ENCODE data around the gene ZNF516.

The ZNF516 gene

DNA sequence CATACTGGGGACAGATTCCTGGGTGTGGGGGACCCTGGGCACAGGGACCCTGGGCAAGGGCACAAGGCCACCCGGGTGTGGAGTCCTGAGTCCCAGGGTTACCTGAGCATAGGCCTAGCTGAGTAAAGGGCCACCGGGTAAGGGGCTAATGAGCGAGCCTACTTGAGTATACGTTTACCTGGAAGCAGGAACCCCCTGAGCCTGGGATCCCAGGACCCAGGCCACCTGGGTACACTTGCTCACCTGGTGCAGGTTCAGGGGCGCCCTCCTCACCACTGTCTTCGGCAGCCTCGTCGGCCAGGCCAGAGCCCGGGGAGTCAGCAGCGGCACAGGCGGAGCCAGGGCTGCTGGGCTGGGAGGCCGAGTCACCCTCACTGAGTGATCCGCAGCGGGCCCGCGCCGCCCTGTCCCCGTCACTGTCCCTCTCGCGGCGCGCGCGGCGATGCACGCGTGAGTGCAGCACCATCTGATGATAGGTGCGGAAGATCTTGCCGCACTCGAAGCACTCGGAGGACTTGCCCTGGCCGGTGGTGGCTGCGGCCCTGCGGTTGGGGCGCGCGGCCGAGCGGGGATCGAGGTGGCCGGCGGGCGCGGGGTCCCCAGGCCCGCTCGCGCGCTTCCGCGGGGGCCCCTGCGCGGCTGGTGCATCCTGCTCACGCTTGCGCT is 53.9 kb downstream of the ZNF516 start:
- DNase-seq = no peak

DNA sequence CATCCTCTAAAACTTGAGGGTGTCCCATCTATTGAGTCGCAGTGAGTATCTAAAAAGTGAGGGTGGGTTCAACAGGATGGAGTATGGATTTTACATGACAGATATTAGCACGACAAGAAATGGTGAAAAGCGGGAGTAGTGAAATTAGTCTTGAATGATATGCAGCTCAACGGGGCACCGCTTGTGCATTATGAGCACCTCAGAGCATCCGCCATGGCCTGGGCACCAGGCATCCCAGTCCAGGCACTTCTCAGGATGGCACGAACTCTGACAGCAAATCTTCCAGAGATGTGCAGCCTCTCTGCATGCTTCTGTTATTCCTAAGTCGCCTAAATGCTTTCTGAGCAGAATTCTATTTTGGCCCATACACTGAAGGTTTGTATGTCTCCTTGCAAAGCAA is 57.1 kb downstream of the ZNF516 start:
- no peak for DNase-seq

DNA sequence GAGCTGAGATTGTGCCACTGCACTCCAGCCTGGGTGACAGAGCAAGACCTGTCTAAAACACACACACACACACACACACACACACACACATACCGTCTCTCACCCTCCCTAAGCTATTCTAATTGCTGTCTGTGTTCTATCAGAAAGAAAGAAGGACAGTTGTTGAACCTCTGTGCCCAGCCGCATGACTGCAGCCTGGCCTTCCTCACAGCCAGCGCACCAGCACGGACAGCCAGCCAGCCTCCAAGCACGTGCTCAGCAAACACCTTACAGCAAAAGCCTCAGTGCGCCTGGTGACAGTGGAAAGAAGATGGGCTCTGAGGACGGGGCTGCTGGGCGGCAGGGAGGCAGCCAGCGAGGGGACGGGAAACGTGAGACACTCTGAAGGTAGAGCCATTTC is 58.0 kb downstream of the ZNF516 start:
- no peak for DNase-seq

DNA sequence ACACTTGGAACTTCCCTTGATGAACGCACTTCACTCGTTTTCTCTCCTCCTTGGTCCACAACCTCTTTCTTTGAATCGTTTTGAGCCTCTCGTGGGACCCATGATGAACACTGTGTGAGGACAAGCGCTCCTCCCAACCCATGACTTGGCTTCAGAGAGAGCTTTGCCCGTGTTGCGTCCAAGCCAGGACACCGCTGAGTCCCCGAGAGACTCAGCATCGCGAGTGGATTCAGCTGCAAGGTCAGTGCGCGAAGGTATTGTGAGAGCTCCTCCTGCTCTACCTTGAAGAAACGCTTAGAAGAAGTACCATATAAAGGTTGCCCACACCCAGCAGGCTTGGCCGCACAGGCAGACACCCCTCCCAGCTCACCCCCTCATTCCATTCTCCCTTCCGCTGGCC is 58.7 kb downstream of the ZNF516 start:
- DNase-seq = no peak

DNA sequence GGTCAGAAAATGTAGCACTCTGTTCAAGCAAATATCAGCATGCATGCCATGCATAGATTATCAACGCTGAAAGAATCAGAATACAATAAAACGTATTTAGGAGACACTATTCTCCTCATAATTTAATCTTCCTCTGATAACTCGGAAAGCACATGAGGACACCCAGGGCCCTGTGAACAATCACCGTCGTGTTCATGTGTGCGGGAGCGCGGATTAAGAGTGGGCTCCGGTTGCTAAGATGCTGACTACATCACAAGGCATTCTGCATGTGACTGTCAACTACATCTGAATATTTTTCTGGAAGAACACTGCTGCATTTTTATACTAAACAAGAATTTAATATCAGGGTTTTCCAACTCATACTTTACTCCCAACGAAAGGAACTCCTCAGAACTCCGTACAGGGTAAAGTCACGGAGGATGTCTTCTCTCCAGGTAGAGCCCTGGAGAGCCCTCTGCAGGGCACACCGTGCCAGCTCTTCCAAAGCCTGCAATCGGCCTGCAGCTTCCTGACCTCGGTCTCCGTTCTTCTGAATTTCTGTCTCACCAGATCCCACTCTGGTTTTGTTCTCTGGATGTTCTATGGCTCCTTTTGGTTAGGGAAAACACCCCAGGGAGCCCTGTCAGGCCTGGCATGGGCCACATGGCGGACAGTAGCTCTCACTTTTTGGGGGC is 59.6 kb downstream of the ZNF516 start:
- DNase-seq = no peak

DNA sequence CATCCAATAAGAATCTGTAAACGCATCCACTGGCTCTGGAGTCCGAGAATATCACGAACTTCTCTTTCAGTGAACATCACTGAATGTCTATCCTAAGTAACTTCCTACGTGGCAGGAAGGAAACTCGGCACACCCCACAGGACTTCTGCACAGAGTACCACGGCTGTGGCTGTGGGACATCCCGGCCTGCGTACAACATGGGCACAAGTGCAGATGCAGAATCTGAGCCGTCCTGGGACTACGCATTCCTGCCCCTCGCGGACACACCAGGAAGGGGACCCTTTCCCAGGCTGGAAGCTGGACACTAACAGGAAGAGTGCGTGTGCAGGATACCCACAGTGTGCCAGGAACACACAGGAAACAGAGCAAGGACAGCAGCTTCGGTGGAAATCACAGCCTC is 60.6 kb downstream of the ZNF516 start:
- no peak for DNase-seq

DNA sequence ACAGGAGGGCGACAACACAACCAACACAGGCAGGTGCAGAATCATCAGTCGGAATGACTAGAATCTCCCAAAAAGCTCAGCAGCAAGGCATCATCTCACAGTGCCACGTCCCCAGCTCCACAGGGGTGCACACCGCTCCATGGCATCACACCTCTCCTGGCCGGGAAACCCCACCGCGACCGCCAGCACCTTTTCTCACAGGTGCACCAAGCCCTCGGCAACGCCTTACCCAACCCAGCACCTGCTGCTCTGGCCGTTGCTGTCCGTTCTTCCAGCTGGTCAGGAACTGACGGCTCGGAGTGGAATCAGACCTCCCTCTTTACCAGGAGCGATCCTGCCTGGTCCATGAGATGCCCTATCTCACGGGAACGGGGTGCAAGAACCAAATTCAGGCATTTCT is 61.3 kb downstream of the ZNF516 start:
- no peak for DNase-seq

DNA sequence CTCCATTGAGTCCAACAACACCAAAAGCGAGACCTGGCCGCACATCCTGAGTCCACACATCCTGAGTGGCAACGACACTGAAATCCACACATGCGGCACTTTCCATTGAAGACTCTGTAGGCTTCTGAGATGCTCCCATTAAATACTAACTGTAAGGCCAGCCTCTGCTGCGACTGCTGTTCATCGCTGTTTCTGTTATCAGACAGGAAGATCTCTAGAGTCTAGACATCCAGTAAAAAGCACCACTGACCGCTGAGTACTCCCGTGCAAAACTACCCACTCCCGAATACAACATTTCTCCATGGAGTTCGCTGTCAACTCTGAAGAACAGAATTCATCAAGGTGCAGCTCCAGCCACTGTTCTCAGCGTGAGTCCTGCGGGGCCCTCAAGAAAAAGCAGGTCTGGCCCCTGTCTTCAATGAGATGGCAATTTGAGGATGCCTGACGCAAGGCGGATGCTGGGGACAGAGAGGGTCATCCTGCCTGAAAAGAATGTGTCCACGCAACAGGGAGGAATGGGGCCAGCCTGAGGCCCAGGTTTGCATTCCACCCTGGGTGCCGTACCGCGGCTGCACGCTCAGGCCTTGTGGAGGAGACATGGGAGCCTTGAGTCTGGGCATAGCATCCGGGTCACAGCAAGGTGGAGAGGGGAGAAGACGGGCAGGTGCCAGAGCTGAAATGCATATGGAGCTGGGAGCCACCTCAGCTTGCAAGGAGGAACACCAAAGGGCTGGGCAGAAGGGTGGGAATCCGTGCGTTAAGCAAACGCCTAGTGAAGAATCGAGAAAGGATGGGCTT is 61.9 kb downstream of the ZNF516 start:
- no peak for DNase-seq

DNA sequence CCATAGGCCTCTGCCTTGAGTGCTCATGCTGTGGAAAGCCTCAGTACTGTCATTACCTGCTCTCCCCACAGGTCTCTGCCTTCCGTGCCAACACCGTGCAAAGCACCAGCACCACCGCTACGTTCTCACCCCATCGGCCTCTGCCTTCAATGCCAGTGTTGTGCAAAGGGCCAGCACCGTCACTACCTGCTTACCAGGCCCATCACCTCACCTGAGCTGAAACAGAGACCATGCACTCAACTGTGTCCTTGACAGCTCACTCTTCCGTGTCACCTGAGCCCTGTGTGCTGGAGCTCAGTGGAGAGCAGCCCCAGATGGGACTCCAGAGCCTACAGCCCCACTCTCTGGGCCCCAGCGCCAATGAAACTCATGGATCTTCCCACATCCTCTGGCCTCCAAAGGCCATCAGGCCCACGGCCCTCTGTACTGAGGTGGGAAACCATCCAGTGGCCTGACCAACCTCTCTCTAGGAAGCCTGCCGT is 62.7 kb downstream of the ZNF516 start:
- no peak for DNase-seq

DNA sequence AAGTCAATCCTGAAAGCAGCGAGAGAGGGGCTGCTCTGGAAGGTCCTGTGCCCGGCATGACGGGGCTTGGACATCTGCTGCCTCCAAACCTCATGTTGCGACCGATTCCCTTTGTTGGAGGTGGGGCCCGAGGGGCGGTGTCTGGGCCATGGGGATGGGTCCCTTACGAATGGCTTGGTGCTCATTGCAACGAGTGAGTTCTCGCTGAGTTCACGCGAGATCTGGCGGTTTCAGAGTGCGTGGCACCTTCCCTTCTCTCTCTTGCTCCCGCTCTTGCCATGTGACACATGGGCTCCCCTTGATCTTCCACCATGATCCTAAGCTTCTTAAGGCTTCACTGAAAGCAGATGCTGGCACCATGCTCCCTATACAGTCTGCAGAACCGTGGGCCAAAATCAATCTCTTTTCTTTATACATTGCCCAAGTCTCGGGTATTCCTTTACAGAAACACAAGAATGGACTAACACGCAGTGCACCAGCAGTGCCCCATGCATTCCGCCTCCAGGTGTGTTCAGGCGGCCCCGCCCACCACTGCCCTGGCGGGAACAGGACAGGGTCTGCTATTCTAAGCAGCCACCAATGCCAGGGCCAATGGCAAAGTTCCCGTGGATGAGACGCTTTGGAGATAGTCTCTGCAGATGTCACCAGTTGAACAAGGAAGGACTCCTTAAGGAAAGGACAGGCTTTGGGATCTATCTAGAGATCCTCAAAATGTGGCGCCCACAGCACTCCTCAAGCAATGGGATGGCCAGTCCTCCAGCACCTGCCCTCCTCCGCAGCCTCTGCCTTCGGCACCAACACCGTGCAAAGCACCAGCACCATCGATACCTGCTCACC is 63.4 kb downstream of the ZNF516 start:
- DNase-seq = no peak

DNA sequence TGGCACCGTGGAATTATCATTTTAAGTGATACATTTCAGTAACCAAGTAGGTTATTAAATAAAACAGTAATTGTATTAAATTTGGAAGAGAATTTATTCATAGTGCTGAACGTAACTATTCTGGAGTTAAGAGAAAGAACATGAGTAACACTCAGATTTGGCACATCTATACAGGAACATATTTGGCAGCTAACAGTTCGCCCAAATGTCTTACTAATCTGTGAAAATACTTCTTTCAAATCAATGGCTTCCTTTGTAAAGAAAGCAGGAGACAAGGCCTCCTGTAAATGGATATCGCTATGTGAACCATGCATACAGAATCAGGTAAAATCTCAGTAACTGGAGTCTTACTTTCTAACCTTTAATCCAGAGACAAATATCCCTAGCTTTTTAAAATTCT is 64.4 kb downstream of the ZNF516 start:
- DNase-seq = no peak

DNA sequence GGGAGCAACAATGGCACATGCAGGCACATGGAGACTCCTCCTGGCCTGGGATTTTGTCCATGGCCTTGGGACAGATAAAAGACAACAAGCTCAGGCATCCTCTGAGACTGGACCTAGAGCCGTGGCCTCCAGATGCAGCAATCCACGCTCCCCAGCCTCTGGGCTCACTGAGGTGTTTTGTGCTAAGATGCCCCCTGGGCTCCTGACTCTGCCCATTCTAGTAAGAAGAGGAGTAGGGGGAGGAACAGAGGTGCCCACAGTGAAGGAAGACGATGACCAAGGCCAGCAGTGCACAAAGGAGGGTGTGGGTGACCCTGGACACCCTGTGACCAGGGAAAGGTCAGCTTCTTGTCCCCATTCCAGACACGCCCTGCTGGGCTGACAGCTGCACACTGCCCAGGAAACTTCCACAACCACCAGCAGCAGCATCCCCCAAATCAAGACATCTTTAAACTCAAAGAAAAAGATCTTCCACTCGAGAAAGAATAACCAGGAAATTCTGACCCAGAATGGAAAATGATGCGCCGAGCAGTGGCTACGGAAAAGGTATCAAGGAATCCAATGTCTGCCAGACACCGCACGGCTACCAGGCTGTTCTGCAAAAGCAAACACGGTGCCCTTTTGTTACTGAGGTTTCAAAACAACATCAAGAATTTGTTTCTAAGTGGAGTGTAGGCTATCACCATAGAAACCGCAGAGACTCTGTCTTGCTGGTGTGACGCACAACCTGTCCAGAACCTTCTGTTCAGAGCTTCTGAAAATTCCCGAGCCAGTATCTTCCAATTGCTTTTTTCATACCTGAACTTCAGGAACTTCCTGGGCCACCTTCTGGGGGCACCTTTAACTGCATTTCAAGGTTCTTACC is 65.5 kb downstream of the ZNF516 start:
- no peak for DNase-seq

DNA sequence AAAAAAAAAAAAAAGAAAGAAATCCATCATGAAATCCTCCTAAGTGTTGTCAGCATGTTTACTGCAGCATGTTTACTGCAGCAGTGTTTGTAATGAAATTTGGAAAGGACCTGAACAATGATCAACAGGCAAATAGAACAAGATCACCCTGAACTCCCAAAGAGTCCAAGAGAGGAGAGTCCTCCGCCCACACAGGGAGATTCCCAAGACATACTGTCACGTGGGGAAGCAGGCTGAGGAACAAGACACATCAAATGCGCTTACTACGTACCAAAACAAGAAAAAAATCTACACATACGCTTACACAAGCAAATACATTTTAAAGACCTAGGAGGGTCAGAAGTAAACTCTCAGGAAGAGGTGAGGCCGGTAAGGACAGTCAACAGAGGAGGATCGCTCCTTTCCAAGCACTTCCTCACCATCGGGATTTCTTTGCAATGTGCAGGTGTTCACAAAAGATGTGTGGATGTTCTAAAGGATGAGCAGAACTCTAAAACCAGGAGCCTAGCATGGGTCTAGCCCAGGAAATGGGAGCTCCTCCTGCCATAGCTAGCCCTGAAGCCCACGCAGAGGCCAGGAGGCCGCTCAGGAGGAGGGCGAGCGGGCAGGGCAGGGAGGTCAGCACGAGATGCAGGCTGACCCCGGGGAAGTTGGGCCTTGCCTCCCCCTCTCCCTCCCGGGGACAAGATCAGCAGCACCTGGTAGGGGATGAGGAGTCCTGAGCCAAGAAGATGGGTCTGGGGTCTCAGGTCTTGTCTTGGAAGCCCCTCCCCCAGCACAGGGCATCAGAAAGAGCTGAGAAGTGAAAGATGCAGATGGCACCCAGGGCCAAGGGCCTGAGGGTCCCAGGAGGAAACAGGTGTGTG is 66.4 kb downstream of the ZNF516 start:
- DNase-seq = no peak

DNA sequence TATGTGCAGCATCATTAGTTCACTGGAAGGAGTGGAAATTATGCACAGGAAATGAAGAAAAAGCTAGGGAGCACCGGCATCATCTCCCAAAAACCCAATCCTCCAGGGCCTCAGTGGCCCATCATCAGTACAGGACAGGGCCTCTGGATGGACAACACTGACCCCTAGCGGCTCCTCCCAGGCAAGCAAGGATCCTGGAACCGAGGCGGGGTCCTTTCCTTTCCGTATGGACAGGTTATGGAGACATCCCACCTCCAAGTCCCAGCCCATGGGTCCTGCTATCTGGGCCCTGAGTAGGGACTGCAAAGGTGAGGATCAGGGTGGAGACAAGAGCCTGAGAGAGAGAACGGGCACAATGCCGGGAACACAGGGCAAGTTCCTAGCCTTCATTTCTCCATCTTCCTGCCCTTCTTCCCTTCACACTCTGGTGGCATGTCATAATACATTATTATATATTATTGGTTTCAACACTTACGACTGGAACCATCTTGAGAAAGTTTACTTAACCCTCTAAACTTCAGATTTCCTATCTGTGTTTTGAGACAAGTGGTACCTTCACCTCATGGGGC is 68.2 kb downstream of the ZNF516 start:
- DNase-seq = no peak

DNA sequence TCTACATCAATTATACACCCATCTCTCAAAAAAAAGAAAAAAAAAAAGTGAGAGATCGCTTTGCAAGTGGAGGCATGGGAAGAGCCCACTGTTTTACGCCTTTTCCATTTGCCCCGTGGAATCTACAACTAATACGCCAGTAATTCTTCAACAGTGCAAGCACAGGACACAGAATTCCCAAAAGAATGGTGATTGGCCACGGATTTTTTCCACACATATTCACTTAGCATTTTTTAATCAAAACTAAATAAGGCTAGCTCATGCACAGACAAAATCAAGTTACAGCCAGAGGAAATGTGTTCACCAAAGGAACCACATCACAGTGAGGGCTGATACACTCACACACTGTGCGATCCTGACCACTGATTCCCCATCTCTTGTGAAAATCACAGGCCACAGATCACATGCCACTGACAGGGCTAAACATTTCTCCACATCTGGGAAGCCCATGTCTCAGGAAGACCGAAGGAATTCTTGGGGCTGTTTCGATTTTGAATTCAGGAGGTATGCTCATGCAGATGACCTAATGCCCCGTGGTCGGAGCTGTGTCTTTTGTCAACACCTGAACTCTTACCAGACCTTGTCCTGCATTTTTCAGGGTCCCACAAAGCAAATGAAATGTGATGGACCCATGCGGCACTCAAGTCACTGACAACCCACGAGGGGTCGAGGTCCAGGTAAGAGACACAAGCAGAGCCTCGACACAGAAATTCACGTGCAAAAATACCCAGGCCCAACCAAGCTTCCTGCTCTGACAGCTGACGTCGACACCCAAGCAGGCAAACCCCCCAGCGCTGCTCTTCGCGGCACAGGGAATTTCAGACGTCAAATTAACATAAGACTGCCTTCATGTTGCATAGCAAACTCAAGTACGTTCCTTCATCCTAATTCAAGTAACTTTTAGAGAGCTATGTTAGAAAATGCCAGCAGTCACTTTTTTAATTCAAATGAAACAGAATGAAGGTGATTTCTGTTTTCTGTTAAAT is 69.6 kb downstream of the ZNF516 start:
- DNase-seq = no peak

DNA sequence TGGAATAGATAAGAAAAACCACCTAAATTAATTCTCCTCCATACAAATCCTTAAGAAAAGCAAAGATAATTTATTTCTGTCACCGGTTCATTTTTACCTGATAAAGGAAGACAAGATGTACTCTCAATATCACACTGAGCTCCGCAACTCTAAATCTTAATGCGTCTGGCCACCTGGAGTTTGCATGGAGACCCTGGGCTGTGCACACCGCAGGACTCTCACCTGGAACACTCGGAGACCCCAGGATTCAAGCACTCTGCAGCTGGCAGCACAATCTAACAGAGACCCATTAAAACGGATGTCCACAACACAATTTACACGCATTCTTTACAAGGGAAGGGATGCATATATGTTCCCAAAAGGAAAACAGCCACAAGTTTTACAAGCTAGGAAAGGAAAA is 72.2 kb downstream of the ZNF516 start:
- no peak for DNase-seq

DNA sequence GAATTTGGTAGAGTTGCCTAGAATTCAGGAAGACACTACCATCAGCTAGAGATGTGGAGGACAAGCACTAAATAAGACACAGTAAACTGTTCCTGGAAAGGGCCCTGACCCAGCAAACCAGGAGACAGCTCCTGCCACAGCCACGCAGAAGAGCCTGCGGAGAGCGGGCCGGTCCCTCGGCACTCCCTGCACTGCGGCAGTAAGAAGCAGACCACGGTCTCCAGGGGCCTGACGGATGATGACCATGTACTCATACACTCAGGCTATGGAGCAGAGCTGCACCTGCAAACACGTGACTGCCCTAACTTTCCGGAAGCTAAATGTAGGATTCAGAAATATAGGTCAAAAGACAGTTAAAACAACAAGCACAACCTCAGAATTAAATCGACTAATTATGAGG is 72.9 kb downstream of the ZNF516 start:
- no peak for DNase-seq

DNA sequence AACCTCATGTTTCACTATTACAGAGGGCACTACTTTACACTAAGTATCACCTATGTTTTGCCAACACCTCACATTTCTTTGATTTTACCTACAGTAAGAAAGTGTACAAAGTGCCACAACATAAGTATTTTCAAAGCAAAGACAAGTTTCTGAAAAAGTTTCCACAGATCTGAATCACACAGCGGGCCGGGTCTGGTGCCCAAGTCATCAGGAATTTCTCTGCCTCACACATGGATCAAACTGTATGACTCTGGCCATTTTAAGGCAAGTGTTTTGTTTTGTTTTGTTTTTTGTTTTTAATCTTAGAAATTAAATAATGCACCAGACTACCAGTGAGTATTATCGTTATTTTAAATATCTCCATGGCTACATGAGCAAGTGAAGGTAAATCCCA is 73.4 kb downstream of the ZNF516 start:
- DNase-seq = no peak

Measured in CD4-positive, alpha-beta T cell treated with Interleukin-6 for 4 hours (primary cell).